Muscle of leg (tissue), 11 donors: ENCODE results near the gene AGAP1. TPM values are rescaled to one million over a fixed set of nuclear protein-coding genes. Genes with fewer than 3 reads are reported as not detected.
A peak's percentile ranks its signal among the peaks of the same experiment; 100 is the strongest.

Experiments
- DNase-seq: peaks from one replicate; pipeline ENCODE4 v3.0.0; 2013
- H3K27ac ChIP-seq: one replicate; pipeline ENCODE4 v1.5.1; 2013; ENCODE audit warnings: mild to moderate bottlenecking, low read length, control low read depth
- H3K27me3 ChIP-seq: one replicate; pipeline ENCODE4 v1.6.1; 2013; ENCODE audit warnings: low read length; ENCODE audit not compliant: control insufficient read depth, insufficient read depth
- H3K36me3 ChIP-seq: one replicate; pipeline ENCODE4 v1.6.1; 2013; ENCODE audit warnings: low read length; ENCODE audit not compliant: control insufficient read depth, insufficient read depth
- H3K4me1 ChIP-seq: one replicate; pipeline ENCODE4 v1.6.1; 2013; ENCODE audit warnings: low read length; ENCODE audit not compliant: control insufficient read depth, insufficient read depth
- H3K4me3 ChIP-seq: one replicate; pipeline ENCODE4 v1.5.1; 2013; ENCODE audit warnings: low read length, control low read depth
- H3K9me3 ChIP-seq: replicated peaks from 2 replicates; pipeline ENCODE4 v1.6.1; 2013; ENCODE audit warnings: low read depth, low read length; ENCODE audit not compliant: control insufficient read depth
- WGBS: methylation state at CpG from one replicate; pipeline ENCODE4 v1.1.5; 2013; ENCODE audit warnings: missing lambda C conversion rate; ENCODE audit not compliant: insufficient coverage; 5-methylcytosine and 5-hydroxymethylcytosine counted together
- polyA plus RNA-seq, 8 donors: library from polyadenylated mRNA; unstranded; fragments of 120-200 nt; gene quantifications; one replicate each; pipeline versions ENCODE4 v1.2.1 to v1.2.3, GENCODE V29; 2013; ENCODE audit warnings: inconsistent platforms in 1 of 8, low replicate concordance in 1 of 8; ENCODE audit not compliant: insufficient read length in 8 of 8, insufficient read depth in 1 of 8
- total RNA-seq: library from RNA; stranded (reverse); fragments of 120-200 nt; gene quantifications from one replicate; pipeline ENCODE4 v1.2.4, GENCODE V29; 2013

The AGAP1 gene
- total and polyA plus RNA-seq, 9 donors, result 19.1 to 32.0 (median 26.8) TPM

GRCh38 chr2:235639428-235639773 lies 145.6 kb downstream of the AGAP1 start:
- H3K4me1 ChIP-seq, result peaks cover 64% of the 10 kb centered on the region

GRCh38 chr2:235639885-235640284 lies 146.0 kb downstream of the AGAP1 start:
- Histone ChIP-seq H3K4me1 (peaks cover 66% of the 10 kb centered on the region), H3K27ac (peak overlapping the region; percentile 93), H3K27me3 (no peaks in the 10 kb centered on the region), H3K4me3 (no peak overlapping the region), H3K9me3 (no peaks in the 10 kb centered on the region), H3K36me3 (no peaks in the 10 kb centered on the region)
- no CpG with 5 or more reads among the region's 2 CpGs for WGBS
- DNase-seq, result no peak

More at GRCh38 chr2:235639428-235639773, 145.6 kb downstream of the AGAP1 start:
- H3K27me3 ChIP-seq, result no peaks in the 10 kb centered on the region
- WGBS, result 28% methylated on average over 6 of the region's 8 CpGs
- no peak overlapping the region for H3K4me3 ChIP-seq
- H3K36me3 ChIP-seq, result no peaks in the 10 kb centered on the region
- peak overlapping the region; percentile 93 for H3K27ac ChIP-seq
- H3K9me3 ChIP-seq, result no peaks in the 10 kb centered on the region
- DNase-seq, result peak; percentile 98

DNA sequence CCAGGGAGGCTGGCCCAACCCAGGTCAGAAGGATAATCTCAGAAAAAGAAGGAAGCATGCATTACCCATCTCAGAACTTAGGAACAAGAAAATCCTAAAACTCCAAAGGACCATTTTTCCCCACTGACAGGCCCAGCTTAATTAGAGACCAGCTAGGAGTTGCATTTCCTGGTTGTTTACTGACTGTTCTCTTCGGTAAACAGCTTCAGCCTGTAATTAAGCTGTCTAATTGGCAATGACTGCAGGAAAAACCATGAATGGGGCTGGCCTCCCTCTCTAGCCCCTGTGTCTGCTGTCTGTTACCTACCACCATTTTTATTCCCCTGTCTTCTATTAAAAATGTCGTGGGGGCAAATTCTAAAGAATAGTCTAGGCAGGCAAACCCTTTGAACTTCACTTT lies 146.5 kb downstream of the AGAP1 start:
- H3K9me3 ChIP-seq, result no peaks in the 10 kb centered on the region
- H3K27me3 ChIP-seq, result no peaks in the 10 kb centered on the region
- no peaks in the 10 kb centered on the region for H3K36me3 ChIP-seq
- peaks cover 66% of the 10 kb centered on the region for H3K4me1 ChIP-seq
- no peak for DNase-seq
- WGBS, result no CpG with 5 or more reads among the region's 2 CpGs
- no peak overlapping the region for H3K4me3 ChIP-seq
- H3K27ac ChIP-seq, result peak overlapping the region; percentile 93

- H3K36me3 ChIP-seq, result no peaks in the 10 kb centered on the region
- peak overlapping the region; percentile 93 for H3K27ac ChIP-seq
- no peaks in the 10 kb centered on the region for H3K9me3 ChIP-seq
- H3K4me3 ChIP-seq, result no peak overlapping the region
- no peaks in the 10 kb centered on the region for H3K27me3 ChIP-seq
- peaks cover 65% of the 10 kb centered on the region for H3K4me1 ChIP-seq
- WGBS, result no CpG with 5 or more reads among the region's 11 CpGs
- DNase-seq, result peak; percentile 68
Measured at GRCh38 chr2:235640926-235641723, 147.3 kb downstream of the AGAP1 start.

DNA sequence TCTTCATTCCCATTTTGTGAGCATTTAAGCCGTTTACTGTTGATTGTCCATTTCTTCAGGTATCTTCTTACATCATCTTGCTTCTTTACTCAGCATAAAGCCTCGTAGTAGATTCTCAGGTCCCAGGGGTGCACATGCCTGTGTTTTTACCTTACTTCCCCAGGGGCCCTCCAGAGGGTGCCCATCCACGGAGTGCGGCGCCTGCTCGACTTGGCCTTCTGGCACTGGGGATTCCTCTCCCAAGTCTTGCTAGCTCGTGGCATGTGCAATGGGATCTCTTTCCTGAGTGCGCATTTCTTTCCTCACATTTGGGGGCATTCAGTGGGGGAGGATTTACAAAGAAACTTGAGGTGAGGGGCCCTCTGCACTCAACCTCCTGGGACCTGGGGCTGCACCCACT lies 148.1 kb downstream of the AGAP1 start:
- WGBS, result 56% methylated on average over 6 of the region's 8 CpGs
- no peak for DNase-seq
- peaks cover 63% of the 10 kb centered on the region for H3K4me1 ChIP-seq
- peak overlapping the region; percentile 93 for H3K27ac ChIP-seq
- H3K9me3 ChIP-seq, result no peaks in the 10 kb centered on the region
- H3K36me3 ChIP-seq, result no peaks in the 10 kb centered on the region
- no peaks in the 10 kb centered on the region for H3K27me3 ChIP-seq
- H3K4me3 ChIP-seq, result no peak overlapping the region

- 28% methylated on average over 2 of the region's 9 CpGs for WGBS
- Histone ChIP-seq H3K27ac (peak overlapping the region; percentile 93), H3K4me1 (peaks cover 63% of the 10 kb centered on the region), H3K4me3 (no peak overlapping the region), H3K27me3 (no peaks in the 10 kb centered on the region), H3K9me3 (no peaks in the 10 kb centered on the region), H3K36me3 (no peaks in the 10 kb centered on the region)
- DNase-seq, result peak; percentile 87
Measured at GRCh38 chr2:235642446-235643098, 148.7 kb downstream of the AGAP1 start.

DNA sequence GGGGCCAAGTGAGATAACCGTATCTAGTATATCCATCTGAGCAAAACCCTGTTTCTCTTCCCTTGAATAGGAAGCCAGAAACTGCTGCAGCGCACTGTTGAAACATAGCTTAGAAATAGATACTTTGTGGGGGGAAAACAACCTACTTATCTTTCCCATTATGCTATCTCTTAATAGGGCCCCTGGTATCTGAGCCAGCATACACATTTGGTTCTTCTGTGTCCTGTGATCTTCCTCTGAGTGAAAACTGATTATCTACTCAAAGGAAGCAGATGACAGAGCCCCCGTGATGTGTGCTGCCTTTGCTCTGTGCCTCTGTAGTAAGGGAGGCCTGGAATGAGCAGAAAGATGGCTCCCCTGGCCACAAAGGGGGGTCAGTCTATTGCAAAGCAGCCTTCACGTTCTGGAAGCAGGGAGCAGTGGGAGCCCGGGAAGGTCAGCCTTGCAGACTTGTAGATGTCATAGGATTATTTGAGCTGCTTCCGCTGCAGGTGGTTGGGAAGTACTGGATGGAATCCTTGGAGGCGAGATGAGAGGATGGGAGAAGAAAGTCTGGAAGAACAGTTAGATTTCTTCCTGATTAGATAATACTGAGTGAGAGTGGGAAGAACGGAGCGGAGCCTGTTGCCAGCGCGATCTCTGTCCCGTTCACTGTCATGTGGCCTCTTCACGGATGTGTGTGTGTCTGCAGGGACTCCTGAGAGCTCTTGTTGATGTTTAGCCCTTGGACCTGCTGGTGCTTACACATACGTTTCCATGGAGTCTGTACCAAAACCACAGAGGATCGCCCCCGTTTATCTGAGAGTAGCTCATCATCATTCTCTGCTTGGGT lies 150.1 kb downstream of the AGAP1 start:
- Histone ChIP-seq H3K27me3 (no peaks in the 10 kb centered on the region), H3K27ac (peak overlapping the region; percentile 89), H3K36me3 (no peaks in the 10 kb centered on the region), H3K4me1 (peaks cover 60% of the 10 kb centered on the region), H3K4me3 (no peak overlapping the region), H3K9me3 (no peaks in the 10 kb centered on the region)
- 15% methylated on average over 11 of the region's 16 CpGs for WGBS
- DNase-seq, result peak; percentile 97

DNA sequence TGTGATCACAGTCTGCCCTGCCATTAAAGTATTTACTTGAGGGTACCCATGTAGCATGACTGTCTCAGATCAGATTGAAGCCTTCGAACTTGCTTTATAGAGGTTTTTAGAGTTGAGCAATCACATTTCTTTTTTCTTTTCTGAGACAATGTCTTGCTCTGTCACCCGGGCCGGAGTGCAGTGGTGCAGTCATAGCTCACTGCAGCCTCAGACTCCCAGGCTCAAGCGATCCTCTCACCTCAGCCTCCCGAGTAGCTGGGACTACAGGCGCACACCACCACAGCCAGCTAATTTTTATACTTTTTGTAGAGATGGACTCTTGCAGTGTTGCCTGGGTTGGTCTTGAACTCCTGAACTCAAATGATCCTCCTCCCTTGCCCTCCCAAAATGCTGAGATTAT lies 153.4 kb downstream of the AGAP1 start:
- 80% methylated on average over 1 of the region's 6 CpGs for WGBS
- H3K4me3 ChIP-seq, result no peak overlapping the region
- H3K4me1 ChIP-seq, result peaks cover 32% of the 10 kb centered on the region
- DNase-seq, result no peak
- H3K27ac ChIP-seq, result peak overlapping the region; percentile 47
- H3K36me3 ChIP-seq, result no peaks in the 10 kb centered on the region
- H3K27me3 ChIP-seq, result no peaks in the 10 kb centered on the region
- H3K9me3 ChIP-seq, result no peaks in the 10 kb centered on the region

DNA sequence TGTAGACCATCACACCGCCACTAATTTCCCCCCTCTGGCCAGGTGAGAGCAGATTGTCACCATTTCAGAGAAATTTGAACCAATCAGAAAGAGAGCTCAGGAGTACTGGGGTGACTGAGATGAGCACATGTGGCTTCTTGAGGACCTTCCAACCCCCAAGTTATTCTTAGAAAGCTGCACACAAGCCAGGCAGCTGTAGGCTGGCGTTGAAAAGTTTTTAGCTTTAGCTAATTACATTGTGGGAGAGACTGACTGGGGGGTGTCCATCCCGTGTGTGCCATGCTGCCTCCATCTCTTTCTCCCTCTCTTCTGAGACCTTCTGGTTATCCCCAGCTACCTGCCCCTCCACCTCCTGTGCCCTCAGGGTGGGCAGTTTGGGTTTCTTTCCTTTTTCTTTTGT lies 154.0 kb downstream of the AGAP1 start:
- Histone ChIP-seq H3K27me3 (no peaks in the 10 kb centered on the region), H3K9me3 (no peaks in the 10 kb centered on the region), H3K4me1 (peaks cover 26% of the 10 kb centered on the region), H3K27ac (peak overlapping the region; percentile 59), H3K36me3 (no peaks in the 10 kb centered on the region), H3K4me3 (no peak overlapping the region)
- no CpG with 5 or more reads among the region's 3 CpGs for WGBS
- peak; percentile 71 for DNase-seq

DNA sequence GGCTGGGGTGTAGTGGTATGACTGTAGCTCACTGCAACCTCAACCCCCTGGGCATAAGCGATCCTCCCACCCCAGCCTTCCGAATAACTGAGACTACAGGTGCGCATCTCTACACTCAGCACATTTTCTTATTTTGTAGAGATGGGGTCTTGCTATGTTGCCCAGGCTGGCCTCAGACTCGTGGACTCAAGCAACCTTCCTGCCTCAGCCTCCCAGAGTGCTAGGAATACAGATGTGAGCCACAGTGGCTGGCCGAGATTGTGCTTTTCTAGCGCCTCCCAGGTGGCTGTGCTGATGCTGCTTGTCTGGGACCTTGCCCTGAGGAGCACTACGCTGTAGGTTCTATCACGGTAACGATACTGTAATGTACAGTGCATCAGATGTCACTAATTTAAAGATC lies 155.6 kb downstream of the AGAP1 start:
- Histone ChIP-seq H3K27ac (no peak overlapping the region), H3K27me3 (no peaks in the 10 kb centered on the region), H3K4me1 (peaks cover 18% of the 10 kb centered on the region), H3K9me3 (no peaks in the 10 kb centered on the region), H3K36me3 (no peaks in the 10 kb centered on the region), H3K4me3 (no peak overlapping the region)
- DNase-seq, result no peak
- 46% methylated on average over 3 of the region's 9 CpGs for WGBS
